HT1080 (cell line): Measurements from ENCODE around the gene ZBTB39. TPM values are rescaled to one million over a fixed set of nuclear protein-coding genes. Genes with fewer than 3 reads are reported as not detected.

ENCODE experiments used
- total RNA-seq: library from RNA; depleted of rRNA; stranded (reverse); fragments of >200 nt; shearing (Covaris generic); gene quantifications from 2 replicates; pipeline ENCODE4 v1.2.3, GENCODE V29; 2014; rRNA removed

Gene ZBTB39
- total RNA-seq, 1 experiment from 2014 or later: 6.9 TPM

Other genes with a start within 250 kb of the ZBTB39 start
- gene HSD17B6, start 243.2 kb downstream of the ZBTB39 start, total RNA-seq: 0.53 and 1.0 TPM in 2 replicates
- not detected in 2 replicates for gene SDR9C7, start 72.1 kb downstream of the ZBTB39 start, total RNA-seq
- not detected in 2 replicates for gene RDH16, start 48.9 kb downstream of the ZBTB39 start, total RNA-seq
- not detected in 2 replicates for gene TAC3, start 10.0 kb upstream of the ZBTB39 start, total RNA-seq
- gene MYO1A, start 43.6 kb upstream of the ZBTB39 start, total RNA-seq: not detected in 2 replicates
- gene NEMP1, start 72.2 kb upstream of the ZBTB39 start, total RNA-seq: 19.0 and 23.3 TPM in 2 replicates
- 27.4 and 30.6 TPM in 2 replicates for gene NAB2, start 82.6 kb upstream of the ZBTB39 start, total RNA-seq
- gene STAT6, start 104.8 kb upstream of the ZBTB39 start, total RNA-seq: 107 and 118 TPM in 2 replicates
- gene LRP1, start 121.9 kb upstream of the ZBTB39 start, total RNA-seq: 12.5 and 14.8 TPM in 2 replicates
- not detected in 2 replicates for gene LRP1-AS, start 141.1 kb upstream of the ZBTB39 start, total RNA-seq
- gene NXPH4, start 210.2 kb upstream of the ZBTB39 start, total RNA-seq: 11.9 and 17.1 TPM in 2 replicates
- gene SHMT2, start 223.2 kb upstream of the ZBTB39 start, total RNA-seq: 263 and 293 TPM in 2 replicates
- gene STAC3, start 244.6 kb upstream of the ZBTB39 start, total RNA-seq: 0.10 and 0.27 TPM in 2 replicates